ENCODE measurements around the gene SULT6B1.

SULT6B1 gene

DNA sequence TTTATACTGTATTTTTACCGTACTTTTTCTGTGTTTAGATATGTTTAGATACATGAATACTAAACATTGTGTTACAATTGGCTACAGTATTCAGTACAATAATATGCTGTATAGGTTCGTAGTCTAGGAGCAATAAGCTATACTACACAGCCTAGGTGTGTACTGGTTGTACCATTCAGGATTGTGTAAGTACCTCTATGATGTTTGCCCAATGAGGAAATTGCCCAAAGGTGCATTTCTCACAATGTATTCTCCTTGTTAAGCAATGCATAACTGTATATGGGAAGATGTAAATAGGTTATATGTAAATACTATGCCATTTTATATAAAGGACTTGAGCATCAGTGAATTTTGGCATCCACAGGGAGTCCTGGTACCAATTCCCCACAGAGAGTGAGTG, 42.4 kb downstream of the SULT6B1 start:
- no peak for DNase-seq

DNA sequence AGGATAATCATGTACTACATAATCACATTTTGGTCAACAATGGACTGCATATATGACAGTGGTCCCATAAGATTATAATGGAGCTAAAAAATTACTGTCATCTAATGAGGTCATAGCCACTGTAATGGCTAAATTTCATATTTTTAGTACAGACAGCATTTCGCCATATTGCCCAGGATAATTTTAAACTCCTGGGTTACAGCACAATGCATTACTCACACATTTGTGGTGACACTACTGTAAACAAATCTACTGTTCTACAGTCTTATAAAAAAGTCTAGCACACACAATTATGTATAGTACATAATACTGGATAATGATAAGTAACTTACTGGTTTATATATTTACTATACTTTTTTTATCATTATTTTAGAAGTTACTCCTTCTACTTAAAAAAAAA, 44.5 kb downstream of the SULT6B1 start:
- no peak for DNase-seq

DNA sequence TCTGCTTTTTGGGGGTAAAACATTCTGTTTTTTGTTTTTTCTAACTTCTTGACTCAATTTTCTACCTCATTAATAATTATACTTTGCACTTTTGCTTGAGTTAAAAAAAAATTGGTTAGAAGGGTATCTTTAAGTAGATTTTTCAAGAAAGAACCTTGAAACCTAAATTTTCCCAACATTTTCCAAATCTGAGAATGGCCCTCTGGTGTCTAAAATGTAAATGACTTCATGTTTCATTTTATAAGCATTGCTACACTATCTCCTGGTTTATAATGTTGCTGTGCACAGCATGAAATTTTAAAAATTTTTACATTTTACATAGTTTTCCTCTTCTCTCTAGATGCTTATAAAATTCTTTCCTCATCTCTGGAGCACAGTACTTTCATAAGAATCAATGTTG, 45.9 kb downstream of the SULT6B1 start:
- no peak for DNase-seq

DNA sequence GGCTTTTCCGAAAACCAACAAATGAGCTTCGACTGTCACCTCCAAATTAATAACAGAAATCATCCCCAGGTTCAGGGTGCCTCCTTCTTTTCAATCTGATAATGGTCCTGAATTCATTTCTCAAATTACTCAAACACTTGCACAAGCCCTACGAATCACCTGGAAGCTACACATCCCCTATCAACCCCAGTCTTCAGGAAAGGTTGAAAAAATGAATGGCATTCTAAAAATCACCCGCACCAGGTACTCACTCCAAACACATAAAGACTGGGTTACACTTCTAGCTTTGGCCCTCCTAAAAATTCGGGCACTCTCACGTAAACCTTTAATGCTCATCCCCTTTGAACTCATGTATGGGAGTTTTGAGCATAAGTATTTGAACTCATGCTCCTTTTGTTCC, 55.6 kb downstream of the SULT6B1 start:
- no peak for DNase-seq

DNA sequence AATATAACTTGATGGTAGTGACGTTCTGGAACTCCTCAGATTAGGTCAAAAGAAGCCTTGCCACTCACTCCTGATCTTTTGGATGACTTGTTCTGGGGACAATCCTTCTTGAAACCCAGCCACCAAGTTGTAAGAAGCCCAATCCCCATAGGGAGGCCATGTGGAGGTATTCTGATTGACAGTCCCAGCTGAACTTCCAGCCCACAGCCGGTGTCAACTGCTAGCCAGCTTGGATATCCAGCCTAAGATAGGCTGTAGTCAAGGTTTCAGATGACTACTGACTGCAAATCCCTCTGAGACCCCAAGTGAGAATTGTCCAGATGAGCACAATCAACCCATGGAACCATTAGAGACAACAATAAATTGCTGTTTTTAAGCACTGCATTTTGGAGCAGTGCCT, 63.1 kb downstream of the SULT6B1 start:
- DNase-seq: no peak

DNA sequence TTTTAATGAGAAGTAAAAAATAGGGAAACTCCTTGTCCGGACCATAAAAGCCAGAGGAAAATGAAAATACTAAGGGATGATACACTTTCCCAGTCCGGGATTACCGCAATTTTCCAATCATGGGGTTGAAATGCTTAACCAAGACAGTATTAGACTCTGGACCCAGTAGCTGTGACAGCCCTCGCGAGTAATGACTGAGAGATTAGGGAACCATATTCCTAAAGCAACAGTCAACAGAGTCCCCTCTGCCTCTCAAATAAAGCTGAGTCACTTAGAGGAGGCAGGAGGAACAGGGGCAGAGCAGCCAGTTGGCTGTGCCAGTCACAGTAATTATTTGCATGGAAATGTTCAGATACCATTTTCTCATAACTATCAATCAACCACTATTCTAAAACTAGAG, 69.3 kb downstream of the SULT6B1 start:
- no peak for DNase-seq
